HG03097 (cell line): ENCODE data around the gene KCNH3.
"Not testable (repeated sequence)": the region's sequence is repeated elsewhere in the genome, so short reads cannot be mapped to it uniquely, and the experiment has no call there.

Source experiments
- ATAC-seq: cut with Tn5 transposase; IDR thresholded peaks from one replicate; pipeline ENCODE4 v1.9.1; 2021; ENCODE audit not compliant: unreplicated experiment, low FRiP score

Gene KCNH3

DNA sequence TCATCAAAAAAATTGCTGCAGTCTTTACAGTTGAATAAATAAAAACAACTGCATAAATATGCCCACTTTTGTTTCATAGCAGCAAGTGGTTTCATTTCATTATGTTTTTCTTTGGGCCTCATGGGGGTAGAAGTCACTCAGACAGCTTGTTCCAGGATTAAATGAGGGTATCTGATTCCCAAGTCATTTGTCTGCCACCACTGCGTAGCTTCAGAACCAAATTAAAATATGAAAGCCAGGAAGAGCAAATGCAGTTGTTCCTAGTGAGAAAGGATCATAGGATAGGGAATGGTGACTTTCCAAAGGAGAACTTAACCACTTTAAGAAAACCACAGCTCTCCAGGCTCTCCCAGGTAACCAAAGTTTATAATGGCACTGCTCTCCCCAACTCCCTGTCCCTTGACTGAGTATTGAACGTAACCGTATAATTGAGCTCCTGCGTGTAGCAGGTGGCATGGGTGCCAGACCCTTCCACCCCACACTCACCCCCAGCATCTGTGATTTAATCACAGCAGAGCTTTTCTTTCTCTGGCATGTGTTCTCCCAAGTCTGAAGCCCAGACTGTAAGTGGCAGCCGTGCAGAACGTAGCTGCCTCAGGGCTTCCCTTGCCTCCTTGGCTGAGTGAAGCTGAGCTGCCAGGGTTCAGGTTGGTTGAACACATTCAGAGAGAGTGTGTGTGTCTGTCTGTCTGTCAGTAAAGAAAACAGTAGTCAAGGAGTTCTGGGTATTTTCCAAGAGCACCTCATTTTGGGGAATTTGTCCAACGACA, 11.3 kb upstream of the KCNH3 start:
- no peak for ATAC-seq

DNA sequence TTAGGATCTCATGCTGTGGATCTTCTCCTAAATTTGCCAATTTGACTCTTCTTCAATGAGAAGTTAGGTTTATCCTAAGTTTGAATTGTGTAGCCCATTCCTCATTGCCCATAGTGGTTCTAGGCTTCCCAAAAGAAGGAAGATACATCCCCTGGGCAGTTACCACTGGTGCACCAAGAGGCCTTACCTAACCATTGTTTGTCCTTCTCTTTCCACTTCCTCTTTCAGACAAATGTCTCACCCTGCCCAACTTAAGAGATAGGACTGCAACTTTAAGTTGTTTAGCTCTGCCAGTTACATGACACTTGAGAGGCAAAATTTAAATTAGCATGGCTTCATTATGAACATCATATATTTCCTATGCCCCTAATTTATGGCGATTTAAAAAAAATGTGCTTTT, 9.4 kb upstream of the KCNH3 start:
- no peak for ATAC-seq

DNA sequence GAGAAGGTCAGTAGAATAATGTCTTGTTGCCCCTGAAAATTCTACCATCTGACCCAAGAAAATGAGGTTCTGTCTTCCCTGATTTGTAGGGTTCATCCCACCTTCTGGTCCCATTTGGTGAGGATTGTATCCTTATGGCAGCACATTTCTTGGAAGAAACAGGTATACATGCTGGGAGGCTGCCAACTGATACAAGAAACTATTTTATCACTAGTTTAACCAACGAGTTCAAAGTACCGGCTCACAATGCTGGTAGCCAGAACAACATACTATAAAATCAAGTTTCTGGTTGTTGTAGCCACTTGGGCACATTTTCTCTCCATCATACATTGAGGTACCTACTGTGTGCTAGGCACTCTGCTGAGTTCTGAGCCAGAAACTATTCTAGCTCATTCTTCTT, 7.1 kb upstream of the KCNH3 start:
- no peak for ATAC-seq

DNA sequence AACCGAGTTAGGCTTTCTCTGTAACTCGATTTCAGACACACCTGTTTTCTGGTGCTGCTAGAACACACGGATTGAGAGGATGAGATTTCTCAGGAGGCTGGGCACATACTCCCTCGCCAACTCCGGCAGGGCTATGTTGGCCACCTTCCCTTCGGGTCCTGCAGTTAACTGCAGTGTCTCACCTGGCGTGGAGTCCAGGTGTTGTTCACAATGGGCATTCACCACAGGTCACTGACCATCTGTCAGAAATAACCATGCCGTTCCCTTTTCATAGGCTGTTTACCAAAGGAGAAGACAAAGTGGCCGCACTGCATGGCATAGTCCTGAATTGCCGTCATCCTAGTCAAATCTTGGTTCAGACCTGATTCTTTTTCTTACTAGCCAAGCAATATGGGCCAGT, 5.5 kb upstream of the KCNH3 start:
- ATAC-seq: no peak

DNA sequence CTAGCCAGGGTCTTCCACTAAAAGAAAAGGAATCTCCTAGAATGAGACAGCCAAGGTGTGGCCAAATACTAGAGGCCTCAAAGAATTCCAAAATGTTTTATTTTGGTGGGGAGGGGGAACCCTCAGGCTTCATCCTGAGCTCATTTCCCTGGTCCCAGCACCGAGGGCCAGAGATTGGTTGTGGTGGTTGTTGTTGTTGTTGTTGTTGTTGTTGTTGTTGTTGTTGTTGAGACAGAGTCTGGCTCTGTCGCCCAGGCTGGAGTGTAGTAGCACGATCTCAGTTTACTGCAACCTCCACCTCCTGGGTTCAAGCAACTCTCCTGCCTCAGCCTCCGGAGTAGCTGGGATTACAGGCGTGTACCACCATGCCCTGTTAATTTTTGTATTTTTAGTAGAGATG, 4.7 kb upstream of the KCNH3 start:
- ATAC-seq: not testable (repeated sequence)

- ATAC-seq: no peak
Observed at GRCh38 chr12:49534731-49535278, 4.0 kb upstream of the KCNH3 start.

DNA sequence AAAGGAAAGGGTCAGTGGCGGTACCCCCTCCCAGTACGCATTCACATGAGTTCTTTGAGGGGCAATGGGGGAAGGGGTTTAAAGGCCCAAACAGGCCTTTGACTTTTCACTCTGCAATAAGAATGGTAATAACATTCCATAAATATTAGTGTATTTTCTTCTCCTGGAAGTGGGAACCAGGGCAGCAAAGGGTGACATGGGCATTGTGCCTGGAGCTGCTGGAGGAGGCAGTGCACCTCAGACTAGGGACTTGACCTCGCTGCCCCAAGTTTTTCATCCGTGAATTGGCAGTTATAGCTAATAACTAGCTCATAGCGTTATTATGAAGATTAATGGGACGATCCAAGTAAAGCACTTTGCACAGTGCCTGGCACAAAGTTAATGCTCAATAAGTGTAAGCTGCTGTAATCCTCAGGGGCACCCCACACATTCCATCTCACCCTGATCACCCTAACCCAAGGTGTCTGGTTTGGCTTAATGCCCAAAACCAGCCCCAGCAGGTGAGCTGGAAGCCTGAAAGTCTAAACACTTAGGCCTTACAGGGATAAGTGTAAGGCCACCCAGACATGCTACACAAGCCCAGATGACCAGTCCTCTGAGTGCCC, 2.8 kb upstream of the KCNH3 start:
- ATAC-seq: no peak

DNA sequence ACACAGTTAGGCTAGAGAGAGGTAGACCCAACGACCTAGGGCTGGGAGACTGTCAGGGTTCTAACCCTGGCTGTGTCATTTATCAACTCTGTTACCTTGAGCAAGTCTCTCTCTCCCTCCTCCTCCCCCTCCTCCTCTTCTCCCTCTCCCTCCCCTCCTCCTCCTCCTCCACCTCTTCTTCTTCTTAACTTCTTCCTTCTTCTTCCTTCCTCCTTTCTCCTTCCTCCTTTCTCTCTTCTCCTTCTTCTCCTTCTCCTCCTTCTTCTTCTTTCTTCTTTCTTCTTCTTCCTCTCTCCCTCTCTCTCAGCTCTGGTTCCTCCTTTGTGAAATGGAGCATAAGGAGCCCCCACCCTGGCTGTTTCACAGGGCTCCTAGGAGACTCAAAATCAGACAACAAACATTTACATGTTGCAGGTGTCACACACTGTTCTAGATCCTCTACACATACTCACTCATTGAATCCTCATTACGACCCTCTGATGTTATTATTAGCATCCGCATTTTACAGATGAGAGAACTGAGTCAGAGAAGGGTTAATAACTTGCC, 2.2 kb upstream of the KCNH3 start:
- no peak for ATAC-seq

- ATAC-seq: no peak
Observed at GRCh38 chr12:49537231-49537751, 1.5 kb upstream of the KCNH3 start.

DNA sequence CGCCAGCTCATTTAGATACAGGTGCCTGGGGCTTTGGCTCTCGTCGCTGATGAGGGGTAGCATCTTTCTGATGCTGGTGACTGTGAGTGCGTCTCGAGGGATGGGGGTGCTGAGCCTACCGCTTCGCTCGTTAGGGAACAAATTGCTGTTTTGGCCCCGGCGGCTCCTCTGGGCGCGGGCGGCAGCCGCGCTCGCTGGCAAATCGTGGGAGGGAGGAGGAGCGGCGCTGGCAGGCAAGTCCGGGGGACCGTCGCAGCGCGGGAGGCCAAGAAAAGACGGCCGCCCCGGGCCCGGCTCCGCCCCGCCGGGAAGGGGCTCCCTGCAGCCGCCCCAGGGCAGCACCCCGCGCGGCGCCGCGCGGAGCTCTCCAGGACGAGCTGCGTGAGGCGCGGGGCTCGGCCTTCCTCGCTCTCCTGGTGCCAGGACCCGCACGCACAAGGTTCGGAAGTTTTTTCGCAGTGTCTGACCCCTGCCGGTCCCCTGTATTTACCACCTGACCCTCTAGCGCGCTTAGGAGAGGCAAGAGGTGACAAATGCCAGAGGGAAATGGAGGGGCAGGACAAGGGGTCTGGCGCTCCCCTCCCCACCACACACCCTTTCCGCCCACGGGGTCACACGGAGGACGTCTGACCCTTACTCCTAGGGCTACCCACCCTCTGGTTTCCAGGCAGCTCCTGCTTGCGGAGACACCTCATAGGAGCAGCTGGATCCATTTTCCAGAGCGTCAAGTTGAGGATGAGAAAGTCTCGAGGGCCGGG, 899 bp upstream of the KCNH3 start:
- ATAC-seq: no peak

GRCh38 chr12:49539406-49540228, 787 bp downstream of the KCNH3 start:
- no peak for ATAC-seq

DNA sequence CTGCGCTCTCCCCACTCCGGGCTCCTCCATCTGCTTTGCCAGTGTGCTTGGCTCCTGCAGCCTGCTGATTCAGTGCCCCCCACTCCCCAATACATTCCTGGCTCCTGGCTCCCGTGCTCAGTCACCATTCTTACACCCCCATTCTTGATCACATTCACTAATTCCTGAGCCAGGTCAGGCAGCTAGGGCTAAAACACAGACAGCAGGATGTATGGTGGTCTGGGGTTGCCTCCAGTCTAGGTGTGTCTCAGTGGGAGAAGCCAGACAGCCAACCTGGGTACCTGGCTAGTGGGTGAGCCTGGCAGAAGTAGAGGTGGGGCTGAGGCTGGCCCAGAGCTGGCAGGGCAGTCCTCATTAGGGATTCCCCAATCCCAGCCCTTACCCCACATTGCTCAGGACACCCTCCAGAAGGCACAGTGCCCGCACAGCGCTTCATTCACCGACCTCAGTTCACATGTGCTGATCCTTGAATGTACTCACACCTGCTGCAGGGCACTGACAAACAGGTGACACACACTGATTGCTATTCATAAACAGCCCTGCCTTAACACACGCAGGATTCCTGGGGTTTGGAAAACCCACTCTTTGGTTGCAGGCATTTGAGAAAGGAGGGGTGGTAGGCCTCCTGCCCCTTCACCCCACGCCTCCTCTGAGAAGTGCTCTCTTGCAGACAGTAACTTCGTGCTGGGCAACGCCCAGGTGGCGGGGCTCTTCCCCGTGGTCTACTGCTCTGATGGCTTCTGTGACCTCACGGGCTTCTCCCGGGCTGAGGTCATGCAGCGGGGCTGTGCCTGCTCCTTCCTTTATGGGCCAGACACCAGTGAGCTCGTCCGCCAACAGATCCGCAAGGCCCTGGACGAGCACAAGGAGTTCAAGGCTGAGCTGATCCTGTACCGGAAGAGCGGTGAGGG, 1.7 kb downstream of the KCNH3 start:
- no peak for ATAC-seq

- ATAC-seq: no peak
Observed at GRCh38 chr12:49541140-49541861, 2.5 kb downstream of the KCNH3 start.

- ATAC-seq: no peak
Observed at GRCh38 chr12:49541911-49542505, 3.2 kb downstream of the KCNH3 start.

GRCh38 chr12:49542592-49543160, 3.8 kb downstream of the KCNH3 start:
- no peak for ATAC-seq

- ATAC-seq: no peak
Observed at GRCh38 chr12:49543221-49543913, 4.5 kb downstream of the KCNH3 start.
